Measurements from ENCODE around the gene SLC38A8. TPM values are rescaled to one million over a fixed set of nuclear protein-coding genes. Genes with fewer than 3 reads are reported as not detected.

The SLC38A8 gene
- total RNA-seq, 5 donors from 2014 or later (not counting 1 experiment from before 2014, with no cell fraction given): not detected

DNA sequence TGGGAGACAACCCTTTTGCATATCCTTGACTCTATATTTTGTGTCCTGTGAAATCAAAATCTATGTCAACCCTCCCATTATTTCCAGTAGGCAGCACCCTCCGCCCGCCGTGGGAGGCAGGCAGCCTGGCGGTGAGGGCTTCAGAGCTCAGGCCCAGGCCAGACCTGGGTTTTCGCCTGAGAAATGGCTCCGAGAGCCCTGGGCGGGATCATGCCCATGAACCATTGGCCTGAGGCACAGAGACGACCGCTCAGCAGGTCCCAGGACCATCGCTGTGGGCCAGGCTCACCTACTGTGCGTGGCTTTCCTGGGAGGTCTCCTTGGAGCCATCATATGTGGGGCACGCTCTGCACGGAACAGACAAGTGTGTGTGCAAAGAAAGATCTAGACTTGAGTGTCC, 6.3 kb upstream of the SLC38A8 start:
- Mint-ChIP-seq H3K4me3 (no peak overlapping the region), H3K27me3 (peaks cover 6 to 10% of the 10 kb centered on the region in 2 donors), H3K36me3 (peaks cover 28% of the 10 kb centered on the region), H3K27ac (no peak overlapping the region), H3K9me3 (no peaks in the 10 kb centered on the region), H3K4me1 (peaks cover under 1 to 3% (median 1%) of the 10 kb centered on the region in 3 donors)
- DNase-seq (no peak), ATAC-seq (replicated peaks in 1 of 4) (no peak)
- peaks cover 0 to 11% of the 10 kb centered on the region in 2 experiments for H3K27me3 ChIP-seq (replicated peaks in 1 of 2; ENCODE audit: control insufficient read depth in 2 of 2, extremely low read depth in 1 of 2, insufficient read depth in 2 of 2, low read length in 1 of 2)
- WGBS (ENCODE audit: insufficient coverage): 84% methylated on average over 10 of the region's 13 CpGs
- H3K4me1 ChIP-seq (ENCODE audit: control insufficient read depth in 1 of 2, extremely low read depth in 1 of 2, insufficient read depth in 2 of 2, low read length in 2 of 2): no peaks in the 10 kb centered on the region
- ChIA-PET POLR2A (no interaction called here), CTCF (no interaction called here)
- H3K27ac ChIP-seq (ENCODE audit: low read length): no peak overlapping the region
- no peak overlapping the region for H3K4me3 ChIP-seq (ENCODE audit: control insufficient read depth in 1 of 2, extremely low read depth in 1 of 2, low read length in 1 of 2)
- peaks cover 14 to 36% of the 10 kb centered on the region in 2 donors for H3K36me3 ChIP-seq (ENCODE audit: control insufficient read depth in 2 of 2, extremely low read depth in 1 of 2, insufficient read depth in 1 of 2, low read length in 1 of 2)
- H3K9me3 ChIP-seq: no peaks in the 10 kb centered on the region

DNA sequence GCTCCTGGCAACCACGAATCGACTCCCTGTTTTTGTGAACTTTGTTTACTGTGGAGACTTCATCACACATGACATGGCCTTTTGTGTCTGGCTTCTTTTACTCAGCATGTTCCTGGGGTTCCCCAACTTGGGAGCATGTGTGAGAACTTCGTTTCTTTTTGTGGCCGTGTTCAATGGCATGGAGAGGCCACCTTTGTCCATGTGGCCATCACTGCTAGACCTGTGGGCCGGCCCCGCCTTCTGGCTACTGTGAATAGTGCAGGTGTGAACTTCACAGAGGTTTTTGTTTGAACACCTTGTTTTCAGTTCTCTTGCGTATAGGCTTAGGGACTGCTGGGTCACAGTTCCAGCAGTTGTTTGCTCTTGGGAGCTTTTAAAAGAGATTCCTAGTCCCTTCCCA, 5.7 kb upstream of the SLC38A8 start:
- no peak overlapping the region for H3K27ac ChIP-seq (ENCODE audit: low read length)
- H3K4me1 ChIP-seq (ENCODE audit: control insufficient read depth in 1 of 2, extremely low read depth in 1 of 2, insufficient read depth in 2 of 2, low read length in 2 of 2): peaks cover 0 to 2% of the 10 kb centered on the region in 2 experiments
- no peak overlapping the region for H3K4me3 ChIP-seq (ENCODE audit: control insufficient read depth in 1 of 2, extremely low read depth in 1 of 2, low read length in 1 of 2)
- Mint-ChIP-seq H3K36me3 (peaks cover 23% of the 10 kb centered on the region), H3K27ac (no peak overlapping the region), H3K9me3 (no peaks in the 10 kb centered on the region), H3K27me3 (peaks cover 12 to 15% of the 10 kb centered on the region in 2 donors), H3K4me3 (no peak overlapping the region), H3K4me1 (peaks cover 2 to 8% (median 5%) of the 10 kb centered on the region in 3 donors)
- ATAC-seq (replicated peaks in 1 of 4) (no peak), DNase-seq (no peak)
- WGBS (ENCODE audit: insufficient coverage): 92% methylated on average over 6 of the region's 7 CpGs
- peaks cover 0 to 17% of the 10 kb centered on the region in 2 experiments for H3K27me3 ChIP-seq (replicated peaks in 1 of 2; ENCODE audit: control insufficient read depth in 2 of 2, extremely low read depth in 1 of 2, insufficient read depth in 2 of 2, low read length in 1 of 2)
- H3K9me3 ChIP-seq: no peaks in the 10 kb centered on the region
- ChIA-PET POLR2A (interaction anchor here in 1 of 2 donors (0.5 kb wide), 1 partner anchor 10 kb away, joined by 3 read pairs; no protein-coding TSS in a partner anchor), CTCF (no interaction called here)
- H3K36me3 ChIP-seq (ENCODE audit: control insufficient read depth in 2 of 2, extremely low read depth in 1 of 2, insufficient read depth in 1 of 2, low read length in 1 of 2): peaks cover 12 to 30% of the 10 kb centered on the region in 2 donors

DNA sequence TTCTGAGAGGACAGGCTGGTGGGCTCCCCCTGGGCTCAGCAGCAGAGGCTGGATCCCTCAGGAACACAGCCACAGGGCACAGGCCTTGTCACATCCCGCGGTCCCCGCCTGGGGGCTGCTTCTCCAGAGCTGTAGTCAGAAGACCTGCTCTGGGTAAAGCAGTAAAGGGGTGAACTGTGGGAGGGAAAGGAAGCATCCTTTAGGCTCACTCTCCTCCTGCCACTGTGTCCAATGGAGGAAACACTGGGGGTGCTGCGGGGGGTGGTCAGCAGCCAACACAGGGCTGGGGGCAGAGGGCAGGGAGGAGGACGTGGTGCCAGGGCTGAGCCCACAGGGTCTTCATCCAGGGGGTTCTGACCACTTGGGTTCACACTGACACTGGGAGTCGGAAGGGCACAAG, 5.0 kb upstream of the SLC38A8 start:
- Histone ChIP-seq H3K27ac (ENCODE audit: low read length) (no peak overlapping the region), H3K4me3 (ENCODE audit: control insufficient read depth in 1 of 2, extremely low read depth in 1 of 2, low read length in 1 of 2) (no peak overlapping the region), H3K27me3 (replicated peaks in 1 of 2; ENCODE audit: control insufficient read depth in 2 of 2, extremely low read depth in 1 of 2, insufficient read depth in 2 of 2, low read length in 1 of 2) (peaks cover 3 to 23% of the 10 kb centered on the region in 2 experiments), H3K9me3 (no peaks in the 10 kb centered on the region), H3K4me1 (ENCODE audit: control insufficient read depth in 1 of 2, extremely low read depth in 1 of 2, insufficient read depth in 2 of 2, low read length in 2 of 2) (peaks cover 0 to 3% of the 10 kb centered on the region in 2 experiments), H3K36me3 (ENCODE audit: control insufficient read depth in 2 of 2, extremely low read depth in 1 of 2, insufficient read depth in 1 of 2, low read length in 1 of 2) (peaks cover 11 to 24% of the 10 kb centered on the region in 2 donors)
- Mint-ChIP-seq H3K36me3 (peaks cover 17% of the 10 kb centered on the region), H3K27ac (no peak overlapping the region), H3K27me3 (peaks cover 13 to 15% of the 10 kb centered on the region in 2 donors), H3K4me3 (no peak overlapping the region), H3K9me3 (no peaks in the 10 kb centered on the region), H3K4me1 (peaks cover 2 to 8% (median 5%) of the 10 kb centered on the region in 3 donors)
- ATAC-seq (replicated peaks in 1 of 4): no peak
- no peak for DNase-seq
- ChIA-PET POLR2A (interaction anchor here in 1 of 2 donors (0.5 kb wide), 1 partner anchor 10 kb away, joined by 3 read pairs; no protein-coding TSS in a partner anchor), CTCF (no interaction called here)
- WGBS (ENCODE audit: insufficient coverage): 90% methylated on average over 2 of the region's 6 CpGs

DNA sequence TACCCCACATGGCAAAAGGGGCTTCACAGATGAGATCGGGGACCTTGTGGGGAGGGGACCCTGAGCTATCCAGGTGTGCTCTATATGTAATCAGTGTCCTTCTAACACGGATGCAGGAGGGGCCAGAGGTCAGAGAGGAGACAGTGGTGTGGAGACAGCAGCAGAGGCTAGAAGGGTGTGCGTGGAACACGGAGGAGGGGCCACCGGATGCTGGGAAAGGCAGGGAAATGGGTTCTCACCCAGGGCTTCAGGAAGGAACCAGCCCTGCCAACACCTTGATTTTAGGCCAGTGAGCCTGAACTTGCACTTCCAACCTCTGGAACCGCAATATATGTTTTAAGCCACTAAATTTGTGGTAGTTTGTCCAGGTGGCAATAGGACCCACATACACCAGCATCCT, 4.6 kb upstream of the SLC38A8 start:
- ATAC-seq (replicated peaks in 1 of 4) (no peak), DNase-seq (no peak)
- H3K27ac ChIP-seq (ENCODE audit: low read length): no peak overlapping the region
- Mint-ChIP-seq H3K4me3 (no peak overlapping the region), H3K4me1 (peaks cover 2 to 8% (median 5%) of the 10 kb centered on the region in 3 donors), H3K9me3 (no peaks in the 10 kb centered on the region), H3K27ac (no peak overlapping the region), H3K27me3 (peaks cover 13 to 19% of the 10 kb centered on the region in 2 donors), H3K36me3 (peaks cover 13% of the 10 kb centered on the region)
- peaks cover 4 to 28% of the 10 kb centered on the region in 2 experiments for H3K27me3 ChIP-seq (replicated peaks in 1 of 2; ENCODE audit: control insufficient read depth in 2 of 2, extremely low read depth in 1 of 2, insufficient read depth in 2 of 2, low read length in 1 of 2)
- H3K4me1 ChIP-seq (ENCODE audit: control insufficient read depth in 1 of 2, extremely low read depth in 1 of 2, insufficient read depth in 2 of 2, low read length in 2 of 2): peaks cover 0 to 3% of the 10 kb centered on the region in 2 experiments
- H3K4me3 ChIP-seq (ENCODE audit: control insufficient read depth in 1 of 2, extremely low read depth in 1 of 2, low read length in 1 of 2): no peak overlapping the region
- ChIA-PET CTCF (no interaction called here), POLR2A (no interaction called here)
- H3K9me3 ChIP-seq: no peaks in the 10 kb centered on the region
- 94% methylated on average over 5 of the region's 6 CpGs for WGBS (ENCODE audit: insufficient coverage)
- H3K36me3 ChIP-seq (ENCODE audit: control insufficient read depth in 2 of 2, extremely low read depth in 1 of 2, insufficient read depth in 1 of 2, low read length in 1 of 2): peaks cover 11 to 20% of the 10 kb centered on the region in 2 donors

DNA sequence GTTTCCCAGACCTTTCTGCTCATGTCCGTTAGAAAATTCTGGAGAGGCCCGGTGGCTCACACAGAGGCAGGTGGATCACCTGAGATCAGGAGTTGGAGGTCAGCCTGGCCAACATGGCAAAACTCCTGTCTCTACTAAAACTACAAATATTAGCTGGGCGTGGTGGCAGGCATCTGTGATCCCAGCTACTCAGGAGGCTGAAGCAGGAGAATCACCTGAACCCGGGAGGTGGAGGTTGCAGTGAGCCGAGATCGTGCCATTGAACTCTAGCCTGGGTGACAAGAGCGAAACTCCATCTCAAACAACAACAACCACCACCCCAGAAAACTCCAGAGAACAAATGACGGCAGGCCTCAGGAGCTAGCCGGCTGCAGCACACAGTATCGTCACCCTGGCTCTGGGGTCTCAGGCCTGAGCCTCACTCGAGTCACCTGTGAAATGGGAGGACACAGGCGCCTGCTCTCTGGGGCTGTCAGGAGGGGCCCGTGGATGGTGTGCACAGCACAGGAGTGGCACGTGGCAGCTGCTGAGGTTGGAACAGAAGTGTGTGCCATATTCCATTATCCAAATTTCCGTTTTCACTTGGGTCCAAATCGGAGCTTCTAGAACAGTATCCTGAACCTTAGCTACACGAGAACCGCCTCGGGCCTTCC, 3.3 kb upstream of the SLC38A8 start:
- CTCF ChIA-PET: no interaction called here
- peaks cover 2 to 8% (median 5%) of the 10 kb centered on the region in 3 donors for H3K4me1 Mint-ChIP-seq
- ATAC-seq (replicated peaks in 1 of 4): no peak

DNA sequence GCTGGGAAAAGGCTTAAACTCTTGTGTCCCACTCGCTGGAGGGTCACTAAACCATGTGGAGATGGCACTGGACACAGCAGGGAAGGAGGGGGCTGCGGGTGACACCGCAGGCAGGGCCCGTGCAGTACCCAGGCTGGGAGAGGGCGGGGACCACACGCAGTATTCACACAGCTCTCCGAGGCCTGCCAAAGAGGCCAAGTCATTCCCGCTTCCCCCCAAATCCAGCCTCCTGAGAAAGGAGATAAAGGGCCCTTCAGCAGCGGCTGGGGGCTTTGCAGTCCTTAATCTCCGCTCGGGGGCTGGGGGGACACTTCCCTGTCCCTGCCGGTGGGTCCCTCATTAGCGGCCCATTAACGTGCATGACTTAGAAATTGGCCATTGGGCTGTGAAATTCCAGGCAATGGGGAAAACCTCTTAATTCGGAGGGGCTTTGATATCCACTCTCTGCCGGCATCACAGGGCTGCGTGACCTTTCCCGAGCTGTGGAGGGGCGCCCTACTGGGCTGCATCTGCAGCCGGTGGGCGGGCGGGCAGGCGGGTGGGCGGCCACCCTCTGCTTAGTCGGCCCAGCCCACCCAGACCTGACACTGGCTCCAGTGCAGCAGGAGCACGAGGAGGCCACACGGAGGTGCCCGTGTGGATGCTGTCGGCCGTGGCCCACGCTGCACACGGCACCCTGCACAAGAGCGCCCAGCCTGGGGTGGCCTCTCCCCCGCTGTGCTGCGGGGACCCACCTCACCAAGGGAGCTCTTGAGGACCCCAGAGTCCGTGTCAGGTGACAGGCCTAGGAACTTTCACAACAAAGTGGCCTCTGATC, 2.6 kb upstream of the SLC38A8 start:
- 64% methylated on average over 29 of the region's 36 CpGs for WGBS (ENCODE audit: insufficient coverage)
- H3K4me3 ChIP-seq (ENCODE audit: control insufficient read depth in 1 of 2, extremely low read depth in 1 of 2, low read length in 1 of 2): no peak overlapping the region
- peaks cover 9% of the 10 kb centered on the region for H3K36me3 Mint-ChIP-seq
- ATAC-seq (replicated peaks in 1 of 4) (no peak), DNase-seq (no peak)
- H3K4me1 Mint-ChIP-seq: peaks cover 2 to 8% (median 5%) of the 10 kb centered on the region in 3 donors
- ChIA-PET CTCF (no interaction called here), POLR2A (no interaction called here)
- peaks cover 13 to 26% of the 10 kb centered on the region in 2 donors for H3K27me3 Mint-ChIP-seq
- peaks cover 4 to 35% of the 10 kb centered on the region in 2 experiments for H3K27me3 ChIP-seq (replicated peaks in 1 of 2; ENCODE audit: control insufficient read depth in 2 of 2, extremely low read depth in 1 of 2, insufficient read depth in 2 of 2, low read length in 1 of 2)
- no peak overlapping the region for H3K4me3 Mint-ChIP-seq
- H3K27ac ChIP-seq (ENCODE audit: low read length): no peak overlapping the region
- H3K4me1 ChIP-seq (ENCODE audit: control insufficient read depth in 1 of 2, extremely low read depth in 1 of 2, insufficient read depth in 2 of 2, low read length in 2 of 2): peaks cover 0 to 3% of the 10 kb centered on the region in 2 experiments
- H3K9me3 Mint-ChIP-seq: no peaks in the 10 kb centered on the region
- H3K27ac Mint-ChIP-seq: no peak overlapping the region
- H3K9me3 ChIP-seq: no peaks in the 10 kb centered on the region
- H3K36me3 ChIP-seq (ENCODE audit: control insufficient read depth in 2 of 2, extremely low read depth in 1 of 2, insufficient read depth in 1 of 2, low read length in 1 of 2): peaks cover 8 to 14% of the 10 kb centered on the region in 2 donors

More for the DNA sequence above, 3.3 kb upstream of the SLC38A8 start:
- no peaks in the 10 kb centered on the region for H3K9me3 Mint-ChIP-seq
- H3K27ac Mint-ChIP-seq: no peak overlapping the region
- H3K4me3 Mint-ChIP-seq: no peak overlapping the region
- peaks cover 4 to 32% of the 10 kb centered on the region in 2 experiments for H3K27me3 ChIP-seq (replicated peaks in 1 of 2; ENCODE audit: control insufficient read depth in 2 of 2, extremely low read depth in 1 of 2, insufficient read depth in 2 of 2, low read length in 1 of 2)
- no peak for DNase-seq
- WGBS (ENCODE audit: insufficient coverage): 97% methylated on average over 10 of the region's 19 CpGs
- peaks cover 11 to 18% of the 10 kb centered on the region in 2 donors for H3K36me3 ChIP-seq (ENCODE audit: control insufficient read depth in 2 of 2, extremely low read depth in 1 of 2, insufficient read depth in 1 of 2, low read length in 1 of 2)
- peaks cover 13% of the 10 kb centered on the region for H3K36me3 Mint-ChIP-seq
- peaks cover 0 to 3% of the 10 kb centered on the region in 2 experiments for H3K4me1 ChIP-seq (ENCODE audit: control insufficient read depth in 1 of 2, extremely low read depth in 1 of 2, insufficient read depth in 2 of 2, low read length in 2 of 2)
- H3K27me3 Mint-ChIP-seq: peaks cover 13 to 21% of the 10 kb centered on the region in 2 donors
- no peak overlapping the region for H3K27ac ChIP-seq (ENCODE audit: low read length)
- POLR2A ChIA-PET: no interaction called here
- H3K4me3 ChIP-seq (ENCODE audit: control insufficient read depth in 1 of 2, extremely low read depth in 1 of 2, low read length in 1 of 2): no peak overlapping the region
- no peaks in the 10 kb centered on the region for H3K9me3 ChIP-seq

Measured in T-cell (primary cell).